AG08396 (cell line): ENCODE results near the gene NPRL2.

ENCODE experiments used
- DNase-seq: peaks from one replicate; pipeline ENCODE4 v3.0.0; 2012; ENCODE audit warnings: low spot score, mixed read lengths

NPRL2 gene

GRCh38 chr3:50350527-50351322, at the start of gene NPRL2, which contains the start of gene CYB561D2:
Gene NPRL2, minus strand, starts transcription at chr3:50350775. Its CDS starts 123 bp downstream, at chr3:50350652.
Gene CYB561D2, plus strand, starts transcription at chr3:50350862. Its CDS starts 572 bp downstream, at chr3:50351434.
- DNase-seq: peak; percentile 95

GRCh38 chr3:50396502-50396901, 45.9 kb upstream of the NPRL2 start:
- DNase-seq: no peak

- no peak for DNase-seq
Observed at GRCh38 chr3:50395070-50395860, 44.7 kb upstream of the NPRL2 start.

GRCh38 chr3:50393061-50393460, 42.5 kb upstream of the NPRL2 start:
- DNase-seq: no peak

- no peak for DNase-seq
Observed at GRCh38 chr3:50392101-50392715, 41.6 kb upstream of the NPRL2 start.

GRCh38 chr3:50390508-50391224, 40.1 kb upstream of the NPRL2 start:
- no peak for DNase-seq

GRCh38 chr3:50389414-50389767, 38.8 kb upstream of the NPRL2 start:
- DNase-seq: no peak

- peak; percentile 42 for DNase-seq
Observed at GRCh38 chr3:50388720-50389413, 38.3 kb upstream of the NPRL2 start.

GRCh38 chr3:50388016-50388719, 37.6 kb upstream of the NPRL2 start:
- DNase-seq: peak; percentile 68

- DNase-seq: no peak
Observed at GRCh38 chr3:50385754-50386153, 35.2 kb upstream of the NPRL2 start.

GRCh38 chr3:50383750-50384149, 33.2 kb upstream of the NPRL2 start:
- DNase-seq: no peak

GRCh38 chr3:50382722-50383121, 32.1 kb upstream of the NPRL2 start:
- DNase-seq: no peak

- DNase-seq: no peak
Observed at GRCh38 chr3:50381383-50381782, 30.8 kb upstream of the NPRL2 start.

- no peak for DNase-seq
Observed at GRCh38 chr3:50380405-50381085, 30.0 kb upstream of the NPRL2 start.

GRCh38 chr3:50378757-50379156, 28.2 kb upstream of the NPRL2 start:
- no peak for DNase-seq

GRCh38 chr3:50378024-50378423, 27.4 kb upstream of the NPRL2 start:
- DNase-seq: no peak

GRCh38 chr3:50375258-50375931, 24.8 kb upstream of the NPRL2 start:
- peak; percentile 42 for DNase-seq

GRCh38 chr3:50374363-50375257, 24.0 kb upstream of the NPRL2 start:
- DNase-seq: no peak
